Frontal cortex (tissue), 4 donors: ENCODE data around the gene RPS14. TPM values are rescaled to one million over a fixed set of nuclear protein-coding genes. Genes with fewer than 3 reads are reported as not detected.

Source experiments
- DNase-seq, 2 donors: peaks; one replicate each; pipeline ENCODE4 v3.0.0; 2012; ENCODE audit warnings: low spot score in 2 of 2
- FAIRE-seq: peaks from 2 replicates; lab custom pipeline; 2012; peaks lifted over from hg19 to GRCh38; lab: Jason Lieb, UNC
- total RNA-seq: library from RNA; depleted of rRNA; stranded (reverse); fragments of >200 nt; gene quantifications from one replicate; pipeline ENCODE4 v1.2.3, GENCODE V29; 2014
- donor health status: control.
- donor health status: control.
- donor health status: control.

Gene RPS14
- total RNA-seq, 1 donor from 2014 or later, result 3,224 TPM

DNA sequence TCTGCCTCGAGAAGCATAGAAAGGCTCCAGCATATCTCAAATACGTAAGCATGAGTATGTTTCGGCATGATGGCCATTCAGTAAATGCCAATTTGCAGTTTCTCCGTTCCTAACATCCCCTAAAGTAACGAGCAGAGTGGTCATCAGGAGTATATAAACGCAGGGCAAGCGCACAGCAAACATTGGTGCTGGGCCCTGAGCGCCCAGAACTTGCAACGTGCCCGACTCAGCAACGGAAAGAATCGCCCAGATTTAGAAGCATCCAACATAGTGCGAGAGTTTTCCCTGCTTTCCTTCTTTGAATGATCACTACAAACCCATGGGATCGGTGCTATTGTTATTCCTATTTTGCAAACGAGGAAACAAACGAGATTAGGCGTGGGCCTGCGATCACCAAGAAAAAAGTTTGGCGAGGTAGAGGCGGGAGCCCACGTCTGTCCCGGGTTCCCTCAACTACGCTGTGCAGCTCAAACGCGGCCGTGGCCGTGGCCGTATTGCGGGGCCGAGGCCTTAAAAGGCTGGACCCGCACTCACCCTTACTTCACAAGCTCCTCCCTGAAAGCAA, 505 bp downstream of the RPS14 start:
- FAIRE-seq, result no peak
- no peak for DNase-seq

- no peak for DNase-seq
- FAIRE-seq, result no peak
These were observed 1.2 kb downstream of the RPS14 start for GRCh38 chr5:150448334-150448733.

GRCh38 chr5:150447188-150447587, 2.4 kb downstream of the RPS14 start:
- FAIRE-seq (no peak), DNase-seq (no peak)

GRCh38 chr5:150446583-150446982, 3.0 kb downstream of the RPS14 start:
- DNase-seq (no peak), FAIRE-seq (no peak)

- FAIRE-seq (no peak), DNase-seq (no peak)
These were observed 3.5 kb downstream of the RPS14 start for GRCh38 chr5:150446088-150446487.

- FAIRE-seq (no peak), DNase-seq (no peak)
These were observed 4.8 kb downstream of the RPS14 start for GRCh38 chr5:150444770-150445169.

- no peak for DNase-seq
- FAIRE-seq, result no peak
These were observed 6.1 kb downstream of the RPS14 start for GRCh38 chr5:150443242-150444075.

- FAIRE-seq (no peak), DNase-seq (no peak)
These were observed 6.8 kb downstream of the RPS14 start for GRCh38 chr5:150442699-150443080.

GRCh38 chr5:150441813-150442698, 7.5 kb downstream of the RPS14 start:
- DNase-seq (no peak), FAIRE-seq (no peak)

DNA sequence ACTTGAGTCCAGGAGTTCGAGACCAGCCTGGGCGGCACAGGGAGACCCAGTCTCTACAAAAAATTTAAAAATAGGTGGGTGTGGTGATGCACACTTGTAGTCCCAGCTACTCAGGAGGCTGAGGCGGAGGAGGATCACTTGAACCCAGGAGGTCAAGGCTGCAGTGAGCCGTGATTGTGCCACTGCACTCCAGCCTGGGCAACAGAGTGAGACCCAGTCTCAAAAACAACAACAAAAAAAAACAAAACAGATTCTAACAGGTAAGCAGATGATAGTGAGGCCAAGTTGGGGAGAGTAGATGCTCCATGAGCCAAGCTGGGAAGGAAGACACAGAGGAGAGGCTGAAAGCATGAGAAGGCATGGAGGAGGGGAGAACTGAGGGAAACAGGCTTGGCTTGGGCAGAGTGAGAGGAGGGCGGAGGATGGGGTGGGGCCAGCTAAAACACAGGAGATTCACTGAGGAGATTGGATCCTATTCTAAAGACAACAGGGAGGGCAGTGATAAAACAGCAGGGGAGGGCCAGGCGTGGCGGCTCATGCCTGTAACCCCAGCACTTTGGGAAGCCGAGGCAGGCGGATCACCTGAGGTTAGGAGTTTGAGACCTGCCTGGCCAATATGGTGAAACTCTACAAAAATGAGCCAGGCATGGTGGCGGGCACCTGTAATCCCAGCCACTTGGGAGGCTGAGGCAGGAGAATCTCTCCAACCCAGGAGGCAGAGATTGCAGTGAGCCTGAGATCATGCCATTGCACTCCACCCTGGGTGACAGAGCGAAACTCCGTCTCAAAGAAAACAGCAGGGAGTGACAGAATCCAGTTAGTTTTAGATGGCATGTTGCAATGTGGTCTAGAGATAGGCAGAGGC, 8.4 kb downstream of the RPS14 start:
- FAIRE-seq, result no peak
- no peak for DNase-seq

DNA sequence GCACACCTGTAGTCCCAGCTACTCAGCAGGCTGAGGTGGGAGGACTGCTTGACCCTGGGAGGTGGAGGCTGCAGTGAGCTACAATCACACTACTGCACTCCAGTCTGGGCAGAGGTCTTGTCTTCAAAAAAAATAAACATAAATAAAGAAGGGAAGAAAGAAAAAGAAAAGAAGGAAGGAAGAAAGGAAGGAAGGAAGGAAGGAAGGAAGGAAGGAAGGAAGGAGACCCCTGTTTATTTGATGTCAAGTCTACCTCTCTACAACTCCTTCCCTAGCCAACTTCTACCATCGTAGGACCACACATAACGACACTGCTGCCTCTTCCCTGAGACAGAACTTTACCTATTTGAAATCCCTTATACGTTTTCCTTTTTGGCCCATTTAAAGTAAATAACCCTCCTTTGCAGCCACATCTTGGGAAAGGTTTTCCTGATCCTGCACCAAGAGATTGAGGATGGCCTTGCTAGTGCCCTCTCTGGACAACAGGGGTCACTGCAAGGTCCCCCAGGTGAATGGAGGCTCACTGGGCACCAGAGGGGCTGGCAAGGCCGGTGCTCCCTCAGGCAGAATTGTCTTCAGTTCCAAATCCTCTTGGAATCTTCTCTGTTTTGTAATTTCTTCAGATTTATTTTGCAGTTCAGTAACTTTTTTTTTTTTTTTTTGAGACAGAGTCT, 10.5 kb downstream of the RPS14 start:
- no peak for FAIRE-seq
- no peak for DNase-seq

DNA sequence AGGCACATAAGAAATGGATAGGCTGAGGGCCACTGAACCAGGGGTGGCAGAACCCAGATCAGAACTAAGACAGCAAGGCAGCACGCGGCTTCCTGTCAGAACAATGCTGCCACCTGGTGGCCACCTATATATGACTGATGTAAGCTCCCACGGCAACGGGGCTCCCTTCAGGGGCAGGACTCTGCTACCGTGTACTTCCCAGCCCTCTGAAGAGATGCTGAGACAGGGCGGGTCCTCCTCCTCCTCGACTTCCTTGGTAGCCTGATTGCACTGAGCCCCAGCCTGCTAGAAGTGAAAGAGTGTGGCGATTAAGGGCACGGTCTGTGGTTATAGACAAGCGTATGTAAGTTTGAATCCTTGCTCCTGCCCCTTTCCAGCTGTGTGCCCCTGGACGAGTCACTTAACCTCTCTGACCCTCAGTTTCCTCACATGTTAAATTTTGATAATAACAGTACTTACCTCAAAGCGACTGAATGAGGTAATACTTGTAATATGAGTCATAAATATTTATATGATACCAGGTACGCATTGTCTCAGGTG, 13.3 kb downstream of the RPS14 start:
- DNase-seq (peak; percentile 70 to 86), FAIRE-seq (no peak)

DNA sequence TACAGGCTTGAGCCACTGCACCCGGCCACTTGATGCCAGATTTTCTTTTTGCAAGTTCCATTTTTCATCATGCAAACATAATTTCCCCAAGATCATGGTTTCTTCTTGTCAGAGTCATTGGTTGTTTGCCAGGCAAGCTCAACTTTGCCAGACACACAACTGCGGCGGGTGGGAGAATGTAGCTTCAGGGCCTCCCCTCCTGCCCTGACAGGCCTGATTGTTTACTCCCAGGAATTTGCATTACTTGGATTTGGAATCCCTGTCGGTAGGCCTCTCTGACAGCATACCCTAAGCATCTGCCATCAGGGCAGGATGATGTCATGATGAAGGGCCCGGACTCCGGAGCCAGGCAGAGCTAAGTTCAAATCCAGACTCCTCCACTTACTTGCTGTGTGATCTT, 15.1 kb downstream of the RPS14 start:
- DNase-seq (no peak), FAIRE-seq (no peak)

DNA sequence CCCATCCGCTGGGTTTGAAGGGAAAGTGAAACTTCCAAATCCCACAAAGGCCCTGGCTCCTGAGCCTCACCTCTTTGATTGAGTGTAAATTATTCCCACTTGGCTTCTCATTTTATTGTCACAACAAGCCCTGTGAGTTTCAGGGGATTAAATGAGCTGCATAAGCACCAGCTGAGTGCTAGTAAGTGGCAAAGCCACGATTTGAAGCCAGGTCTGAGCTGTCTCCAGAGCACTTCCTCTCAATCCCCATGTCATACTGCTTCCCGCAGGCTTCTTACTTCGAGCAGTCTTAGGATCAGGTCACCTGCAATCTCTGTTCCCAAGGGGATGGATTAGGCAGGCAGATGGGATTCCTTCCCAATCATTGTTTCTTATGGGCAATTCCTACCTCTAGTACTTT, 18.0 kb downstream of the RPS14 start:
- FAIRE-seq (no peak), DNase-seq (no peak)

DNA sequence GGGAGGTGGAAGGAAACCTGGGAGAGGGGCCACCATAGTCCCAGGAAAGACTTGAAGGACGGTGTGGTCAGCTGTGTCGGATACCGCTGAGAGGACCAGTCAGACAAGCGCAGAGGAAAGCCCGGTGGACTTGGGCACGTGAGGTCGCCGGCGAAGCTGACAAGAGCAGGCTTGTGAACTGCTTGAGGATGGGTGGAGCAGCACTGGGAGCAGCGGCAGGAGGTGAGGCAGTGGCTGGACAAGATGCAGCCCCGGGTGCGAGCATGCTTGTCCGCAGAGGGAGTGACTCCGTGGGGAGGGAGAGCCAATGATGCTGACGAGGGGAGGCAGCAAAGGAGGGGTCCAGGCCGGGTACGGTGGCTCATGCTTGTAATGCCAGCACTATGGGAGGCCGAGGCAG, 18.5 kb downstream of the RPS14 start:
- DNase-seq (no peak), FAIRE-seq (no peak)

GRCh38 chr5:150429410-150429873, 20.1 kb downstream of the RPS14 start:
- DNase-seq, result no peak
- no peak for FAIRE-seq

DNA sequence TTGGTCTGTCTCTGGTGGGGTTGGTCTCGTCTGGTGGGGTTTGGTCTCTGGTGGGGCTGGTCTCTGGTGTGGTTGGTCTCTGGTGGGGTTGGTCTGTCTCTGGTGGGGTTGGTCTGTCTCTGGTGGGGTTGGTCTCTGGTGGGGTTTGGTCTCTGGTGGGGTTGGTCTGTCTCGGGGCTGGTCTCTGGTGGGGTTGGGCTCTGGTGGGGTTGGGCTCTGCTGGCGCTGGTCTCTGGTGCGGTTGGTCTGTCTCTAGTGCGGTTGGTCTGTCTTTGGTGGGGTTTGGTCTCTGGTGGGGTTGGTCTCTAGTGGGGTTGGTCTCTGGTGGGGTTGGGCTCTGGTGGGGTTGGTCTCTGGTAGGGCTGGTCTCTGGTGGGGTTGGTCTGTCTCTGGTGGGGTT, 20.6 kb downstream of the RPS14 start:
- DNase-seq, result no peak
- FAIRE-seq, result no peak

DNA sequence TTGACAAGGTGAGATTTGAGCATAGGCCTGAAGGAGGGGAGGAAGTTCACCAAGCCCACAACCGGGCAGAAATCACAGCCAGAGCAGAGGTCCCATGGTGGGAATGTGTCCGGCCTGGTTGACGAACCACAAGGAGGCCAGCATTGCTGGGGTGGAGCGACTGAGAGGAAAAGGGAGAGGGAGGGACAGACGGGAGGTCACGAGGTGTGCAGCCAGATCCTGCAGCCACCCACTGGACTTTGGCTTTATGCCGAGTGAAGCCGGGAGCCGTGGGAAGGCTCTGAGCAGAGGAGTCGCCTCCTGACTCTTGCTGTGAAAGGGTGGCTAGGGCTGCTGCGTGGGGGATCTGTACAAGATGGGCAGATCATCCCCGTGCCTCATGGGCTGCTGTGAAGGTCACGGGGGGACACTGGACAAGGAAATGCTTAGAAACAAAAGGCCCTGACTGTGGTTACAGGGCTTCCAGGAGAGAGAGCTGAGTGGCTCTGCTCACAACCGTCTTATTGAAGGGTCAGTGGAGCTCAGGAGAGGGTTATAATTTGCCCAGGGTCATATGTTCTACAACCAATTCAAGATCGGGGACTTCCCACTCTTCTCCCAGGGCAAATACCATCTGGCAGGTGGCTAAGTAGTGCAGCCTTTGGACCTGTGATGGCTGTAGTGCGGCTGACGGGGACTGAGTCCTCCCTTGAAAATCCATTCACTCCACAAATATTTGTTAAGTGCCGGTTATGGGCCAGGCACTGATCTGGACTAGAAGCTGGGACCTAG, 21.2 kb downstream of the RPS14 start:
- peak in 1 of 2 donors; percentile 48 for DNase-seq
- FAIRE-seq, result no peak
